ENCODE data around the gene PPFIBP2. TPM values are rescaled to one million over a fixed set of nuclear protein-coding genes. Genes with fewer than 3 reads are reported as not detected.

Gene PPFIBP2
- total and polyA plus RNA-seq, 2 donors (not counting 1 experiment from before 2014, with no cell fraction given): 22.3 to 175 TPM

DNA sequence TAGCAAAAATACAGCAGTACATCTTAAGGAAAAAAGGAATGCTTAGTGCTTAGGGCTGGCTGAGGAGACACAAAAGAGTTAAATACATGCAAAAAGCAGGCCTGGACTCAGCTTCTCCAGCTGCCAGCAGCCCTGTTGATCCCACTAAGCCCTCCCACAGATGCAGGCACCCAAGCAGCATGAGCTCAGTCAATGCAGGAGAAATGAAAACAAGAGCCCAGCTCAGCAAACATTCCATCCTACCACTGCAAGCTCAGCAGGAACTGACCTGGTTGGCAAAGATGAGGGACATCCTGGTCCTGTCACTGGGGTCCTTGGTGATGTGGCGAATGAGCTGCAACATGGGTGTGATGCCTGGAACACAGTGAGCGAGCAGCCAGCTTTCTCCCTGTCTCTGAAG is 153.7 kb downstream of the PPFIBP2 start:
- Histone ChIP-seq H3K9ac (ENCODE audit: low read length) (no peak overlapping the region), H3K36me3 (replicated peaks in 1 of 2; ENCODE audit: control extremely low read depth in 1 of 2, control insufficient read depth in 1 of 2, extremely low read depth in 1 of 2, insufficient read depth in 2 of 2, low read length in 1 of 2) (no peaks in the 10 kb centered on the region), H3K4me3 (ENCODE audit: control extremely low read depth in 1 of 5, extremely low read depth in 1 of 5, insufficient read depth in 1 of 5, low read depth in 2 of 5, low read length in 4 of 5) (no peak overlapping the region), H3K9me3 (ENCODE audit: control extremely low read depth in 1 of 3, control insufficient read depth in 2 of 3, insufficient read depth in 1 of 3, low read length in 2 of 3) (no peaks in the 10 kb centered on the region), H3K27ac (ENCODE audit: low read length in 2 of 2) (no peak overlapping the region), H3K4me1 (ENCODE audit: control insufficient read depth in 2 of 2, insufficient read depth in 2 of 2, low read length in 2 of 2) (peaks cover 2 to 13% of the 10 kb centered on the region in 2 donors), H3K4me2 (replicated peaks; ENCODE audit: low read depth, low read length, poor library complexity, severe bottlenecking) (no peak overlapping the region), H3K79me2 (ENCODE audit: control insufficient read depth, insufficient read depth, low read length) (no peaks in the 10 kb centered on the region), H4K20me1 (ENCODE audit: control insufficient read depth, insufficient read depth, low read length, poor library complexity, severe bottlenecking) (no peaks in the 10 kb centered on the region), H3K27me3 (replicated peaks in 1 of 4; ENCODE audit: control extremely low read depth in 1 of 4, control insufficient read depth in 3 of 4, insufficient read depth in 4 of 4, low read length in 3 of 4) (peaks cover 0 to 2% (median 0%) of the 10 kb centered on the region in 4 experiments), H2AFZ (ENCODE audit: insufficient read depth, low read depth, low read length, poor library complexity, severe bottlenecking) (no peak overlapping the region)
- POLR2A ChIA-PET: no interaction called here
- Mint-ChIP-seq H3K4me3 (no peak overlapping the region), H3K9me3 (ENCODE audit: insufficient read depth) (no peaks in the 10 kb centered on the region), H3K27ac (no peak overlapping the region), H3K4me1 (peaks cover 14% of the 10 kb centered on the region), H3K27me3 (no peaks in the 10 kb centered on the region)
- 100% methylated on average over 2 of the region's 2 CpGs for WGBS (ENCODE audit: insufficient coverage)
- CTCF ChIA-PET: interaction anchor here (1.0 to 5.6 kb wide), 8 partner anchors 28 to 570 kb away, joined by 3 to 53 read pairs (median 4); no protein-coding TSS in a partner anchor
- no peak for ATAC-seq (ENCODE audit: low read depth)
- intact Hi-C loops (cut with micrococcal nuclease): no loop called here
- TF ChIP-seq EZH2 (IDR thresholded peaks at IDR 0.05; ENCODE audit: borderline replicate concordance, insufficient read depth, low read depth, low read length, poor library complexity, severe bottlenecking): no peak
- TF ChIP-seq, protein P1, sequence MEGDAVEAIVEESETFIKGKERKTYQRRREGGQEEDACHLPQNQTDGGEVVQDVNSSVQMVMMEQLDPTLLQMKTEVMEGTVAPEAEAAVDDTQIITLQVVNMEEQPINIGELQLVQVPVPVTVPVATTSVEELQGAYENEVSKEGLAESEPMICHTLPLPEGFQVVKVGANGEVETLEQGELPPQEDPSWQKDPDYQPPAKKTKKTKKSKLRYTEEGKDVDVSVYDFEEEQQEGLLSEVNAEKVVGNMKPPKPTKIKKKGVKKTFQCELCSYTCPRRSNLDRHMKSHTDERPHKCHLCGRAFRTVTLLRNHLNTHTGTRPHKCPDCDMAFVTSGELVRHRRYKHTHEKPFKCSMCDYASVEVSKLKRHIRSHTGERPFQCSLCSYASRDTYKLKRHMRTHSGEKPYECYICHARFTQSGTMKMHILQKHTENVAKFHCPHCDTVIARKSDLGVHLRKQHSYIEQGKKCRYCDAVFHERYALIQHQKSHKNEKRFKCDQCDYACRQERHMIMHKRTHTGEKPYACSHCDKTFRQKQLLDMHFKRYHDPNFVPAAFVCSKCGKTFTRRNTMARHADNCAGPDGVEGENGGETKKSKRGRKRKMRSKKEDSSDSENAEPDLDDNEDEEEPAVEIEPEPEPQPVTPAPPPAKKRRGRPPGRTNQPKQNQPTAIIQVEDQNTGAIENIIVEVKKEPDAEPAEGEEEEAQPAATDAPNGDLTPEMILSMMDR (IDR thresholded peaks at IDR 0.05): no peak
- DNase-seq: no peak

DNA sequence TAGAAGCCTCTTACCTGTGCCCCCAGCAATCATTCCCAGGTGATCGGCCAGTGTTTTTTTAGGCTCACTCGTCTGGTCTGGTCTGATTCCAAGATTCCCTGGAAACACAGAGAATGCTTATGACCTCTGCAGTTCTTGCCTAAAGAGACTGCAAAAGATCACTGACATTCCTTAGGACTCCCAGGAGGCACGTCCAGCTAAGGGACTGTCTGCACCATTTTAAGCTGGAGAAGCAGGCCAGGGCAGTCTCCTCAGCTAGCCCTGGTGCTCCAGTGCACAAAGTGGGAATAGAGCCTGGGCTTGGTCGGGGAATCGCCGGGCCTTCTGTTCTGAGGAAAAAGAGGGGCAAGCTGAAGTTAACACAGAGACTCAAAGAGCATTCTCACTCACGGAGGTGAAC is 154.7 kb downstream of the PPFIBP2 start:
- Histone ChIP-seq H3K36me3 (replicated peaks in 1 of 2; ENCODE audit: control extremely low read depth in 1 of 2, control insufficient read depth in 1 of 2, extremely low read depth in 1 of 2, insufficient read depth in 2 of 2, low read length in 1 of 2) (no peaks in the 10 kb centered on the region), H3K27me3 (replicated peaks in 1 of 4; ENCODE audit: control extremely low read depth in 1 of 4, control insufficient read depth in 3 of 4, insufficient read depth in 4 of 4, low read length in 3 of 4) (peaks cover 0 to 12% (median 3%) of the 10 kb centered on the region in 4 experiments), H4K20me1 (ENCODE audit: control insufficient read depth, insufficient read depth, low read length, poor library complexity, severe bottlenecking) (no peaks in the 10 kb centered on the region), H3K4me2 (replicated peaks; ENCODE audit: low read depth, low read length, poor library complexity, severe bottlenecking) (no peak overlapping the region), H3K9me3 (ENCODE audit: control extremely low read depth in 1 of 3, control insufficient read depth in 2 of 3, insufficient read depth in 1 of 3, low read length in 2 of 3) (no peaks in the 10 kb centered on the region), H3K4me3 (ENCODE audit: control extremely low read depth in 1 of 5, extremely low read depth in 1 of 5, insufficient read depth in 1 of 5, low read depth in 2 of 5, low read length in 4 of 5) (no peak overlapping the region), H3K9ac (ENCODE audit: low read length) (no peak overlapping the region), H3K4me1 (ENCODE audit: control insufficient read depth in 2 of 2, insufficient read depth in 2 of 2, low read length in 2 of 2) (peaks cover 11 to 21% of the 10 kb centered on the region in 2 donors), H2AFZ (ENCODE audit: insufficient read depth, low read depth, low read length, poor library complexity, severe bottlenecking) (no peak overlapping the region), H3K79me2 (ENCODE audit: control insufficient read depth, insufficient read depth, low read length) (no peaks in the 10 kb centered on the region), H3K27ac (ENCODE audit: low read length in 2 of 2) (no peak overlapping the region)
- intact Hi-C loops (cut with micrococcal nuclease): no loop called here
- H3K27ac Mint-ChIP-seq: no peak overlapping the region
- DNase-seq (no peak), ATAC-seq (ENCODE audit: low read depth) (no peak)
- peaks cover 22% of the 10 kb centered on the region for H3K4me1 Mint-ChIP-seq
- H3K4me3 Mint-ChIP-seq: no peak overlapping the region
- no peaks in the 10 kb centered on the region for H3K9me3 Mint-ChIP-seq (ENCODE audit: insufficient read depth)
- POLR2A ChIA-PET: no interaction called here
- H3K27me3 Mint-ChIP-seq: no peaks in the 10 kb centered on the region
- WGBS (ENCODE audit: insufficient coverage): 94% methylated on average over 4 of the region's 7 CpGs
- TF ChIP-seq, protein P1 (IDR thresholded peaks at IDR 0.05): no peak
- TF ChIP-seq EZH2 (IDR thresholded peaks at IDR 0.05; ENCODE audit: borderline replicate concordance, insufficient read depth, low read depth, low read length, poor library complexity, severe bottlenecking): no peak
- CTCF ChIA-PET: interaction anchor here (1.0 to 5.6 kb wide), 5 partner anchors 9 to 316 kb away, joined by 3 to 53 read pairs (median 4); no protein-coding TSS in a partner anchor

Measured in B cell (primary cell).